ENCODE data around the gene ASB10.

The ASB10 gene

GRCh38 chr7:151187409-151188251, 580 bp upstream of the ASB10 start:
- no peak for FAIRE-seq

GRCh38 chr7:151185762-151186639, 1.0 kb downstream of the ASB10 start:
- DNase-seq (ENCODE audit: low spot score) (no peak), FAIRE-seq (no peak)

More at GRCh38 chr7:151187409-151188251, 580 bp upstream of the ASB10 start:
- DNase-seq (ENCODE audit: low spot score): no peak

DNA sequence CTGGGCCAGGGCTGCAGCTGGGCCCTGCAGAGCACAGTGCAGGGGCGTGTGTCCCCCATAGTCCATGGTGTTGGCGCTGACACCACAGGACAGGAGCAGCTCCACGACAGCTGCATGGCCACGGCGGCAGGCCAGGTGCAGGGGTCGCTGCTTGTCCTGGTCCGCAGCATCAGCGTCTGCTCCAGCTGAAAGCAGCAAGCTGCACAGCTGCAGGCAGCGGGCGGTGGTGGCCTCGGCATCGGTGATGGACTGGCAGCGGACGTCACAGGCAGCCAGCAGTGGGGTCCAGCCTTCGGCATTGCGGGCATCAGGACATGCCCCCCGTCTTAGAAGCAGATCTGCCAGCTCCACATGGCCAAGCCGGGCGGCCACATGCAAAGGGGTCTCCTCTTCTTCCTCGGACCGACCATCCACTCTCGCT, 6.0 kb downstream of the ASB10 start:
- FAIRE-seq (no peak), DNase-seq (ENCODE audit: low spot score) (no peak)

GRCh38 chr7:151179946-151180345, 7.1 kb downstream of the ASB10 start:
- DNase-seq (ENCODE audit: low spot score): no peak
- FAIRE-seq: no peak

- no peak for FAIRE-seq
These were observed 7.7 kb downstream of the ASB10 start for GRCh38 chr7:151179287-151179860.

DNA sequence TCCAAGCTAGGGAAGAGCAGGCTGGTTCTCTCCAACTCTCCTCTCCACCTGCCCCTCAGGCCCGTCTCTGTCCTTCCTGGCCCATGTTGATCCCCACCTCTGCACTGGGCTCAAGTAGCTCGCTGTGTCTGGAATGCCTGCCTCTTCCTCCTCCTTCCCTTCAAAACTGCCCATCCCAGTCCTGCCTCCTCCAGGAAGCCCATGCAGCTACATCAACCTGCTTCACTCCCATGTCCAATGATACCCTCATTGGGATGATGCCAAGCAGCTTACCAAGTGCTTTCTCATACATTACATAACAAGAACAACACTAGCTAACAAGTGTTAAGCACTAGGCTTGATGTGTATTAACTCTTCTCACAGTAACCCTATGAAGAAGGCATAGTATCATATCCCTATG, 8.2 kb downstream of the ASB10 start:
- DNase-seq (ENCODE audit: low spot score): no peak
- FAIRE-seq: no peak

More at GRCh38 chr7:151179287-151179860, 7.7 kb downstream of the ASB10 start:
- no peak for DNase-seq (ENCODE audit: low spot score)

DNA sequence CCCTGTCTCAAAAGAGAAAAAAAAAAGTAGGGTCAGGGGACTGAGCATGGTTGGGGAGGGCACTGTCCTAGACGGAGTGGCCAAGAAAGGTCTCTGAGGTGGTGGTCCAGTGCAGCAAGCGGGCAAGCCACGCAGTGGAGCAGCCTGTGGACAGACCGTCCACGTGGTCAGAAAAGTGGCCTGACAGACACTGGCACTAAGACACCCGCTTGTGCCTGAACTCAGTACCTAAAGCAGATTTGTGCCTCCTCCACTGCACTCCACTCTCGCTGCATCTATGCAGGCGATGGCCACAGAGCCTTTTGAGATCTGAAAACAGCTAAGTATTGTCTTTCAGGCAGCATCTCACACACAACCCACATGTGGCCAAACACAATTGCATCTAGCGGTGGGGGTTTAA, 8.8 kb downstream of the ASB10 start:
- DNase-seq (ENCODE audit: low spot score) (no peak), FAIRE-seq (no peak)

GRCh38 chr7:151177310-151177709, 9.7 kb downstream of the ASB10 start:
- FAIRE-seq (no peak), DNase-seq (ENCODE audit: low spot score) (no peak)

- DNase-seq (ENCODE audit: low spot score): no peak
These were observed 10.6 kb downstream of the ASB10 start for GRCh38 chr7:151176401-151176800.

DNA sequence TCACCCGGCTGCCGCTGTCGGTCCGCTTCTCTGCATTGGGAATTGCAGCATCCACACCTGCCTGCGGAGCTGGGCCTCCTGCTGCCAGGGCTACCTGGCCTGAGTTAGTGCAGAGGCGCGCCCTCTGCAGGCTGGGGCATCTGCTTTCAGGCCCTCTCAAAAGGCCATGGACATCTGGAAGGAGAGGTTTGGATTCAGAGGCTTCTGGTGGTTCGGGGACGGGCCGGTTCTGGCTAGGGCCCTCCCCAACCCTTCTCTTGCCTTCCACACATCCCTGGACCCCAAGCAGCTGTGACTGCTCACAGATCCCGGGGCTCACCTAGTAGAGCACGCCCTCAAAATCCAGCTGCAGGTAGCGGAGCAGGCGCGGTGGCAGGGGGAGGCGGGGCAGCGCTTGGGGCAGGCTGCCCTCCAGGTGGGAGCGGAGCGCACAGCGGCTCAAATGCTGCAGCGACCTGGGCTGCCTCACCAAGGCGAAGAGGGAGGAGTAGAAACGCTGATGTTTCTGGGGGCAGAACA, 11.2 kb downstream of the ASB10 start:
- no peak for FAIRE-seq
- no peak for DNase-seq (ENCODE audit: low spot score)

More at GRCh38 chr7:151176401-151176800, 10.6 kb downstream of the ASB10 start:
- no peak for FAIRE-seq

- no peak for FAIRE-seq
- no peak for DNase-seq (ENCODE audit: low spot score)
These were observed 11.8 kb downstream of the ASB10 start for GRCh38 chr7:151175047-151175792.

DNA sequence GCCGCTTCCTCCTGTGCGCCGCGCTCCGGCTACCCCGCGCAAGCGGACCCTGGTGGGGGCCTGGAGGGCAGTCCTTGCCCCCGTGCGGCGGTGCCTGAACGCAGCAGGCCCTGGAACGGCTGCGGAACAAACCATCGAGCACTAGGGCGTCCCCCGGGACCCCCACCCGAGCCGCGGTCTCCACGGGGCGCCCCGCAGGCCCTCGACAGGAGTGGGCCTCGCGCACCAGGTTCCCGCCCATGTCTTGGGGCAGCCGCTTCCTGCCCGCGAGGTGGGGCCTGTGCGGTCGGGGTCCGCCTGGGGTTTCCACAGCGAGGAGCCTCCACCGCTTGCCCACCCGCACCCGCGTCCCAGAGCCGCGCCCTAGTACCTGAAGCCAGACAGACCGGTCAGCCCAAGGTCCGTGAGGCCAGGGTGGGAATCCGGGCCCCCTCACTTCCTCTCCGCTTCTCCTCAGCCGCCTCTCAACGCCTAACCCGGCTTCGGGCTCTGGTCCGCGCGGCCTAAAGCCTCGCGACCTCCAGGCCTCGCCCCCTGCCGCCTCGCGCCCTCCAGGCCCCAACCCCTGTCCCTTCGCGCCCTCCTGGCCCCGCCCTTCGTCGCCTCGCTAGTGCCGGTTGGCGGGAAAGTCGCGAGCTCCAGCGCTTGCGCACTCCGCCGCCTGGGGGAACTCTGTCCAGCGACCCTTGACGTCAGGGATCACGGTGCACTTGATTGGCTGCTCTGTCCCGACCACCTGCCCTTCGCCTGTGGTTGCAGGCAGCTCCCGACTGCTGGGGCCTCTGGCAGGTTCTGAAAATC, 12.6 kb downstream of the ASB10 start:
- DNase-seq (ENCODE audit: low spot score): no peak
- no peak for FAIRE-seq

- DNase-seq (ENCODE audit: low spot score) (no peak), FAIRE-seq (no peak)
These were observed 13.4 kb downstream of the ASB10 start for GRCh38 chr7:151173386-151174245.

DNA sequence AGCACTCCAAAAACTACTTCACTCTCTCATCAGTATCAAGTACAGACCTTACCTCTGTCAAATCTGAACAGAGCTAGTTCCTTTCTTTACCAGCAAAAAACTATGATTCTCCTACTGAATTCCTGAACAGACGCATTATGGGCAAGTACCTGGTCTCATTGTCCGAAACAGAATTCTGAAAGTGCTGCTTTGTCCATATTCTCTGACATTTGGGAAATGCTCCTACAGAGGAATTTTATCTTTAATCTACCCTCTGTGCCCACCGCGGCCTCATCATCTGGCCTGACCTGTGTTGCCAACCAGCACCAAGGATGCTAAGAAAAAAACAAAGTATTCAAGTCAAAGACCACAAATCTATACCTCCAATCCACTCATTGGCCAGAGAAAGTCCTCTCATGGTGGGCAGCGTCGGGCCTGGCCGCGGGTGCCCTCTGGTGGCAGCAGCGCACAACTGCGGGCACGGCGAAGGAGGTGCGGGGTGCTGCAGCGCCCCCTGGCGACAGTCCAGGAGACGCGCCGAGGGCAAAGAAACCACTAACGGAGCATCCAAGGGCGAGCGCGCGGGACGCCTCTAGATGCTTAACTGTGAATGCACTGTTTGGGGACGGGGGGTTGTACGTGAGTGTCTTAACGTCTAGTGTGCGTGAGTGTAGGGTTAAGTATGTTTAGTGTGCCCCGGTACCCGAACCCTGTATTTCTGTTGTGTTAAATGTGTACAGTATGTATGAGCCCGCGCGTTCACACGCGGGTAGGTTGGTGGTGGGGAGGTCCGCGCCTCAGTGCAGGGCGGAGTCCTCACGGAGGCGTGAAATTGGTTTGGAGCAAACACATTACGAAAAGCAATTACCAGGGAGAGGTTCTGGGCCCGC, 14.5 kb downstream of the ASB10 start:
- FAIRE-seq (no peak), DNase-seq (ENCODE audit: low spot score) (peak; percentile 58)

DNA sequence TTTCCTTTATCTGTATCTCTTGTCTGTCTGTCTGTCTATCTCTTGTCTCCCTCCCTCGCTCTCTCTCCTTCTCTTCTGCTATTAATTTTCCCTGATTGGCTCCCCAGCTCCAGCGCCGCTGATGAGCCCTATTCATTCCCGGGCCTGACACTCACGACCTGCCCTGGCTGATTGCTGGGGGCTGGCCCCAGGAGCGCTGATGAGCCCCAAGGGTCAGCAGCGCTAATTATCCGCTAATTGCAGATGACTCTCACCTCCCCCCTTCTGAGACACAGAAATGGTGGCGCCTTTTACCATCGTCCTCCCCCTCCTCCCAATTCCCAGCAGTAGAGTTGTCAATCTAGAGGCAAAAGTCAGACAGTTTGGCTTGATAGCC, 18.3 kb downstream of the ASB10 start:
- FAIRE-seq: no peak
- no peak for DNase-seq (ENCODE audit: low spot score)

GRCh38 chr7:151168003-151168786, 18.9 kb downstream of the ASB10 start:
- FAIRE-seq: no peak
- DNase-seq (ENCODE audit: low spot score): peak; percentile 46

- peak; percentile 16 for DNase-seq (ENCODE audit: low spot score)
These were observed 19.7 kb downstream of the ASB10 start, which contains the start of gene GBX1 for GRCh38 chr7:151167197-151167961. TSS of gene GBX1 (minus strand) at chr7:151167694. CDS start at chr7:151167548, 146 bp downstream.

More at GRCh38 chr7:151167197-151167961, 19.7 kb downstream of the ASB10 start, which contains the start of gene GBX1:
- no peak for FAIRE-seq
